Stimulated activated CD8-positive, alpha-beta memory T cell treated with anti-CD3 and anti-CD28 coated beads, Interleukin-7, amount 100 ng/mL, for 24 hours (primary cell): ENCODE measurements around the gene SERP1.
A peak's percentile ranks its signal among the peaks of the same experiment; 100 is the strongest.

ENCODE experiments used
- DNase-seq: peaks from one replicate; pipeline ENCODE4 v3.0.0-alpha.2; 2020; ENCODE audit warnings: low read depth

Gene SERP1

GRCh38 chr3:150546226-150547044, at the start of gene SERP1, which contains the start of gene EIF2A:
TSS of gene SERP1 (minus strand) at chr3:150546496. CDS start at chr3:150546135, 361 bp downstream.
TSS of gene EIF2A (plus strand) at chr3:150546787. CDS start at chr3:150546803, 16 bp downstream.
- peak; percentile 98 for DNase-seq

GRCh38 chr3:150594150-150594549, 47.9 kb upstream of the SERP1 start:
- DNase-seq, result no peak

GRCh38 chr3:150589759-150590158, 43.5 kb upstream of the SERP1 start:
- no peak for DNase-seq

GRCh38 chr3:150588027-150588830, 41.9 kb upstream of the SERP1 start:
- no peak for DNase-seq

GRCh38 chr3:150583028-150583427, 36.7 kb upstream of the SERP1 start:
- DNase-seq, result no peak

- no peak for DNase-seq
Measured at GRCh38 chr3:150582620-150583019, 36.3 kb upstream of the SERP1 start.

- DNase-seq, result no peak
Measured at GRCh38 chr3:150581174-150581573, 34.9 kb upstream of the SERP1 start.

- no peak for DNase-seq
Measured at GRCh38 chr3:150577855-150578254, 31.6 kb upstream of the SERP1 start.

GRCh38 chr3:150567328-150567727, 21.0 kb upstream of the SERP1 start:
- DNase-seq, result no peak

GRCh38 chr3:150564243-150564642, 17.9 kb upstream of the SERP1 start:
- no peak for DNase-seq

- DNase-seq, result no peak
Measured at GRCh38 chr3:150557725-150558124, 11.4 kb upstream of the SERP1 start.

GRCh38 chr3:150556792-150557191, 10.5 kb upstream of the SERP1 start:
- no peak for DNase-seq

GRCh38 chr3:150555859-150556436, 9.7 kb upstream of the SERP1 start:
- DNase-seq, result no peak

- no peak for DNase-seq
Measured at GRCh38 chr3:150547045-150547741, 897 bp upstream of the SERP1 start.

GRCh38 chr3:150545419-150546225, 674 bp downstream of the SERP1 start:
- peak; percentile 15 for DNase-seq

GRCh38 chr3:150544726-150545125, 1.6 kb downstream of the SERP1 start:
- DNase-seq, result no peak

- no peak for DNase-seq
Measured at GRCh38 chr3:150544041-150544440, 2.3 kb downstream of the SERP1 start.

- DNase-seq, result no peak
Measured at GRCh38 chr3:150543531-150543930, 2.8 kb downstream of the SERP1 start.

GRCh38 chr3:150543128-150543527, 3.2 kb downstream of the SERP1 start:
- no peak for DNase-seq

GRCh38 chr3:150540991-150541390, 5.3 kb downstream of the SERP1 start:
- no peak for DNase-seq

GRCh38 chr3:150540297-150540696, 6.0 kb downstream of the SERP1 start:
- DNase-seq, result no peak
